Left renal cortex interstitium (tissue), 4 donors: ENCODE measurements around the gene FBL. TPM values are rescaled to one million over a fixed set of nuclear protein-coding genes. Genes with fewer than 3 reads are reported as not detected.
A peak's percentile ranks its signal among the peaks of the same experiment; 100 is the strongest.

Source experiments
- DNase-seq, 4 donors: peaks; one replicate each; pipeline ENCODE4 v3.0.0-alpha.2; 2013; ENCODE audit warnings: low read depth in 4 of 4, low spot score in 2 of 4, missing footprints in 1 of 4
- polyA plus RNA-seq, 4 donors: library from polyadenylated mRNA; unstranded; fragments of 120-200 nt; gene quantifications; one replicate each; pipeline ENCODE4 v1.2.1, GENCODE V29; 2013; ENCODE audit not compliant: insufficient read length in 4 of 4

FBL gene
- polyA plus RNA-seq, 4 donors: 328 to 352 (median 339) TPM

GRCh38 chr19:39802958-39803357 lies 43.2 kb downstream of the FBL start:
- DNase-seq: no peak

- no peak for DNase-seq
These were observed 49.1 kb downstream of the FBL start for GRCh38 chr19:39797083-39797482.

DNA sequence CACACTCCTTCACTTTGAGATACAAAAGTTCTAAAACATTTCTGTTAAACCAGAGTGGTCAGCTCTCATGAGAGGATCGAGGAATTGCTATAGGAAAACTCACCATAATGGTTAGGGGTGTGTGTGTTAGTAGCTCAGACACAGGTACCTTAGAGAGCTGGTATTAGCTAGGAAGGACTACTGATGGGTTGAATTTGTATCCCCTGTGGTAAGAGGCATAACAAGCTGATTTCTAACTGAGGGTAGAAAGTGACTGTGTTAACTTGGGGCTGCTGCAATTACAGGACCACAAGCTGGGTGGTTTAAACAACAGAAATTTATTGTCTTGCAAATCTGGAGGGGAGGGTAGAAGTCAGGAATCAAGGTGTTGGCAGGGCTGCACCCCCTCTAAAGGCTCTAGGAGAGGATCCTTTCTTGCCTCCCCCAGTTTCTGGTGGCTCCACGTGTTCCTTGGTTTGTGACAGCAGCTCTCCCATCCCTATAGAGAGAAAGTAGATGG lies 50.1 kb downstream of the FBL start:
- no peak for DNase-seq

GRCh38 chr19:39795001-39795400 lies 51.2 kb downstream of the FBL start:
- no peak for DNase-seq

DNA sequence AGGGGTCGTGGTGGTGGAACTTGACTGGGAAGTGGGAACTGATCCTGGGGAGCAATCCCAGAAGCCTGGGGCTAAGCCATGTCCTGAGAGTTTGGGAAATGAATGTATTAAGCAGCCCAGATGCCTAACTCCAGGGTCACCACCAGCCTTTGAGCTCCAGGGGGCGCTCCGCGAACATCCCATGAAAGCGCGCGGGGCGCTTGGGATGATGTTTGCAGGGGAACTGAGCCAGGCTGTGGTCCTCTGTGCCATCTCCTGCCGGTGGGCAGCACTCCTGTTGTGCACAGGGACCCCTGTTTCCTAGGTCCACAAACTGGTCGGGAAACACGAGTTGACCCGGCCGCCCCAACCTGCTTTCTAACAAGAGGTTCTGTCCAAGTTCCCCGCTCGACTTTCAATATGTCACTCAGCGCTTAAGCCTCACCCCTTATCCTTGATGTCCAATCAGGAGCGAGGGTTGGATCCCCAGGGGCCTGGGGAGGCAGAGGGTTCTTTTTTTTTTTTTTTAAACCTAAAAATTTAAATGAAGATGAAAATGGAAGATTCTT lies 53.1 kb downstream of the FBL start:
- DNase-seq: peak; percentile 53 to 72 (median 57)

- DNase-seq: no peak
These were observed 57.9 kb downstream of the FBL start for GRCh38 chr19:39788244-39788643.

Other genes starting within 250 kb of the FBL start
- gene LGALS13, start 243.9 kb downstream of the FBL start, polyA plus RNA-seq: not detected
- gene LGALS16, start 190.5 kb downstream of the FBL start, polyA plus RNA-seq: not detected
- not detected for gene LGALS14, start 141.9 kb downstream of the FBL start, polyA plus RNA-seq
- gene CLC, start 108.3 kb downstream of the FBL start, polyA plus RNA-seq: 1 to 10 TPM in 2 of 4 donors, under 1 TPM in 2; 0.65 to 5.1 (median 1.6) TPM
- not detected for gene LEUTX, start 67.5 kb downstream of the FBL start, polyA plus RNA-seq
- gene DYRK1B, start 12.2 kb downstream of the FBL start, polyA plus RNA-seq: 10 to 100 TPM; 29.3 to 44.9 (median 34.2) TPM
- gene FCGBP, start 88.3 kb upstream of the FBL start, polyA plus RNA-seq: 10 to 100 TPM in 2 of 4 donors, 1 to 10 TPM in 2; 5.1 to 12.7 (median 8.5) TPM
- 100 to 1,000 TPM in 2 of 4 donors, 10 to 100 TPM in 2; 81.2 to 103 (median 99.1) TPM for gene PSMC4, start 124.8 kb upstream of the FBL start, polyA plus RNA-seq
- 10 to 100 TPM in 1 of 4 donors, 1 to 10 TPM in 3; 5.4 to 12.0 (median 7.6) TPM for gene ZNF546, start 150.7 kb upstream of the FBL start, polyA plus RNA-seq
- 10 to 100 TPM; 18.1 to 45.5 (median 29.5) TPM for gene ZNF780B, start 209.9 kb upstream of the FBL start, polyA plus RNA-seq
- gene ZNF780A, start 244.6 kb upstream of the FBL start, polyA plus RNA-seq: 10 to 100 TPM; 17.4 to 19.8 (median 18.6) TPM